ENCODE measurements around the gene C14orf132. TPM values are rescaled to one million over a fixed set of nuclear protein-coding genes. Genes with fewer than 3 reads are reported as not detected.
"Not testable (repeated sequence)": the region's sequence is repeated elsewhere in the genome, so short reads cannot be mapped to it uniquely, and the experiment has no call there.

C14orf132 gene
- polyA plus RNA-seq, 4 donors, result 30.1 to 46.2 (median 33.2) TPM

GRCh38 chr14:96058576-96059200, 19.5 kb downstream of the C14orf132 start:
- no peak for DNase-seq (ENCODE audit: low read depth in 4 of 4, low spot score in 3 of 4)

DNA sequence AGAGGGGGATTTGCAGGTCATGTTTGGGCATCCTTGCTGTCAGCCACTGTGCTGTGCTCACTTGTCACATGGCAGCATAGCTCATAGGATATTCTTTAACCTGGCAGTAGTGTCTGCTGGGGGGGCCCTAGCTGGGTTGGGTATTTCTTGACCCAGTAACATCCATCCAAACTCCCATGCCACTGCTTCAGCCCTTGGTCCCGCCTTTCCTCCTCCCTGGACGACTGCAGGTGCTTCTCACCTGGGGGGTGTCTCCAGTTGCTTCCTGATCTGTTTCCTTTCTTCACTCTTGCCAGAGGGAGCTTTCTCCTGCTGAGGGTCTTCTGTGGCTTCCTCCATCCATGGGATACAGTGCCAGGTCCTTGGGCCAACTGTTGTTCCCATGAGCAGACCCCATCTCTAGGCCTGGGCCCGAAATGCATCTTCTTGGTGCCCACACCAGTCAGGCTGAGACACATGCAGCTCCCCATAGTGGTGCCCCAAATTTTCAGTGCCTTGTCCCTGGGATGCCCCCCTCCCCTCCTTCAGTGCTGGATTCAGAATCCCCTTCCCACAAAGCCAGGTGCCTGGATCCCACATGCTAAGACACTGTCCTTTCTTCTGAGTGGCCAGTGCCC, 20.5 kb downstream of the C14orf132 start:
- DNase-seq (ENCODE audit: low read depth in 4 of 4, low spot score in 3 of 4), result no peak

DNA sequence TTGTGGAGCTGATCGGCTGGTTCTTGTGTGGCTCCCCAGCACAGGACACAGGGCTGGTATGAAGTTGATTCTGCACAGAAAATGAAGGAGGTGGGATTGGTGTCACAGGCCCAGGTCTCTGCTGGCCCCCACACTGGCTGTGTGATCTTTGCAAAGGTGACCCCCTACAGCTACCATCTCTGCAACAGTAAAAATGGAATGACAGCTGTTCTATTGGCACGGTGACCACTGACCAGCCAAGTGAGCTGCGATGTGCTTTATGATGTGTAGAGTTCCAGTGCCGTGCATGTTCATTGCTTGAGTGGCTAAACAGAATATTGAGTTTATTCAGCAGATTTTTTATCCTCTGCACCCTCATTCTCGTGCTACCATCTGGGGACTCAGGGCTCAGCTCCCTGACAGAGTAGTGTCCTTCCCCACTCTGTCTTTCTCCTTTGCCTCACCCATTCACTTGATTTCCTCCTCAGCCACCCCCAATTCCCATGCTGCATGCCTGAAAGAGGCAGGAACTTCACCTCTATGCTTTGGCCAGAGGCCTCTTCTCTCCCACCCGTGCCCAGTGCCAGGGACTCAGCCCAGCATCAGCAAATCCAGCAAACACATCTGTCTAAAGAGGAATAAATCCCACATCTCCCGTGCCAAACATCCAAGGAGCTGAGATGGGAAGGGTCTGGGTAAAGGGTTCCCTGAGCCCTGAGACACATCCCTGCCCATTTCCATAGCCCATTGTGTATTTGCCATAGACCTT, 21.2 kb downstream of the C14orf132 start:
- DNase-seq (ENCODE audit: low read depth in 4 of 4, low spot score in 3 of 4), result no peak

DNA sequence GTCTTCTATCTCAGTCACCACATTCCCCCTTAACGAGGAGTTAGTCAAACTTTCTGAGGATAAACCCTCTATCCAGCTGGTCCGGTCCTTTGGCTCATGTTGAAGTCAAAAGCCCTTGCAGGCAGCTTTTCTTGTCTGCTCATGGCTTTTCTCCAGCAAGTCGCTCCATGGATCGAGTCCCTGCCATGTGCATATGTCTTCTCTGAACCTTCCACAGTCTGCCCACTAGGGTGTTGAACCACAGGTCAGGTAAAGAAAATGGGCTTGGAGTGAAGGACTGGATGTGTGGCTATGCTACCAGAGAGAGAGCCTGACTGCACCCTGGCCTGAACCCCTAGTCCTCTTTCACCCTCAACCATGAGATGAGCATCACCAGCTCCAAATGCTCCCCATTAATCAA, 22.8 kb downstream of the C14orf132 start:
- DNase-seq (ENCODE audit: low read depth in 4 of 4, low spot score in 3 of 4), result no peak

- DNase-seq (ENCODE audit: low read depth in 4 of 4, low spot score in 3 of 4), result no peak
These were observed 23.3 kb downstream of the C14orf132 start for GRCh38 chr14:96062506-96062905.

DNA sequence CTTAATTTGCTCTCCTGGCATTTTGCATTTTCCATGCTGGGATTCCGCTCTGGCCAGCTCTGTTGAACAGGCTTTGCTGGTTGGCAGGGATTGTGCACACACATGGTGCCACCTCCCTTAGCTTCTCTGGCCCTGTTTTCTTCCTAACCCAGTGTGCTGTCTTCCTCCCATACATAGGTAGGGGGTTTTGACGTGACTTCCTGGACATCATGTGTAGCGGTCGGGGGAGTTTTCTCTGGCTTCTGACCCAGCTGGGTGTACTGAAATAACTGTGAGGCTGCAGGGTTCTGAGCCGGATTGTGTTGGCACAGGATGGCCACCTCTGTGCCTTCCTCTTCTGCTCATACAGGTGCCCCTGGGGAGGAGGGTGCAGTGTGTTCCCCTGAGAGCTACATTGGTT, 25.7 kb downstream of the C14orf132 start:
- no peak for DNase-seq (ENCODE audit: low read depth in 4 of 4, low spot score in 3 of 4)

DNA sequence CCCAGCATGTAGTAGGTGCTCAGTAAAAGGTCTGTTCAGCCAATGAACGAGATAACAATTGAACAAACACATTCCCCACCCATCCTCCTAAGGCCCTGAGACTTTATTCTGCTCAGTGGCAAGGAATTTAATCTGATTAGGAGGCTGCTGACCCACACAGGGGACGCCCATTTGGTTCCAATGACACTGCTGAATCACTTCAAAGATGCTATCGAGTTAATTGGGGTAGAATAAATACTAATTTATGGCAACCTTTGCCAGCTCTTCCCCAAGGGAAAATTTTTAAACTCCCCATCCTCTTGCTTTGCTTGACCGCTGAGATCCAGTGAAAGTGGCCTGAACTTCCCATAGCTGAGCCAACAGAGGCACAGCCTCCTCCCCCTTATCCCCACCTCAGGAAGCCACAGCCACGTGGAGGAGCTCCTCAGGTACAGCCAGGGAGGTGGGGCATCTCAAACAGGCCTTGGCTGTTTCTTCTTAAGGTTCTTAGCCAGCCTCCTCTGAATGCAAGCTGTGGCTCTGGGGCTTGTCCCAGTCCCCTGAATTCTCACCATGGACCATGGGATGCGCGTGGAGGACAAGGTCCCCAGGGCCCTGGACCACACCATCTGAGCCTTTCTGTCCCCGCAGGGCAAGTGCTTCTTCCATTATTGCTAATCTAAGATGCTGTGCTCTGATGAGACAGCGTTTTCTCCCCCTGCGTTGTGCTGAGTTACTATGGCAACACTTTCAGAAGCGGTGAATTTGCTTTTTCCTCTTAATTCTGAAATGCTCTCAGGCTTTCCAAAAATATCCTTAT, 26.7 kb downstream of the C14orf132 start:
- DNase-seq (ENCODE audit: low read depth in 4 of 4, low spot score in 3 of 4), result no peak

- DNase-seq (ENCODE audit: low read depth in 4 of 4, low spot score in 3 of 4), result no peak
These were observed 27.8 kb downstream of the C14orf132 start for GRCh38 chr14:96066976-96067375.

DNA sequence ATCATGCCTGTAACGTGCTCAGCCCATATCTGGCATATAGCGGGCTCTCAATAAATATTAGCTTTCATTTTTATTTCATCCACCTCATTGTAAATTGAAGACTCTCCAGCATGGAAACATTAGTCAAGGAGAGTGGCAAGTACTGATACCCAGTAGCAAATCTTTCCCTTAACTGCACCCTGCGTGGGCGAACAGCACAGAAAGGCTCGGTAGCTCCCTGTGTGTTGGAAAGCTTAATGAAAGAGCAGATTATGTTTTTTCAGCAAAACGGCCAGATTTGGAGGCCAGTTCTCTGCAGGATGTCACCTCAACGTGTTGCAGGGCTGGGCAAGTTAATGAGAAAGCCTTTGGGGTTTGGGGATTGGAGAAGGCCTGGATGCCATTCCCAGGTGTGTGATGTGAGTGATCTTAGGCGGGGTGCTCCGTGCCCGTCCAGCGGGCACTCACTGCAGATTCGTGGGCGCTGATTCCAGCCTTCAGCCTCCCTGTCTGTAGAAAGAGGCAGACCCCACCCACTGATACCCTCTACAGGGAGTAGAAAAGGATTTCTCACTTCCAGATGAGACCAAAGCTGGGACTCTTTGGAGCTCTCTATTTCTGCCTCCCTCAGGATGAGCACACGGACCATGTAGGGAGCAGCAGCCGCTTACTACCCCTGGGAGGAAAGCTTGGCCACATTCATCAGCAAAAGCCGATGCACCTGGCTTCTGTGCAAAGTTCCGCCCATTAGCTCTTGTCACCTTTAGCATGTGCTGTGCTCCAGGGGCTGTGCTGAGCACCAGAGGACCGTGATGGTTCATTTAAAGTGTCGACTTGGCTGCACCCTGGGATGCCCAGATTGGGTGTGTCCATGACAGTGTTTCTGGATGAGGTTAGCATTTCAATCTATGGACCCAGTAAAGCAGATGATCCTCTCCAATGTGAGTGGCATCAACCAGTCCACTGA, 29.1 kb downstream of the C14orf132 start:
- DNase-seq (ENCODE audit: low read depth in 4 of 4, low spot score in 3 of 4), result no peak

DNA sequence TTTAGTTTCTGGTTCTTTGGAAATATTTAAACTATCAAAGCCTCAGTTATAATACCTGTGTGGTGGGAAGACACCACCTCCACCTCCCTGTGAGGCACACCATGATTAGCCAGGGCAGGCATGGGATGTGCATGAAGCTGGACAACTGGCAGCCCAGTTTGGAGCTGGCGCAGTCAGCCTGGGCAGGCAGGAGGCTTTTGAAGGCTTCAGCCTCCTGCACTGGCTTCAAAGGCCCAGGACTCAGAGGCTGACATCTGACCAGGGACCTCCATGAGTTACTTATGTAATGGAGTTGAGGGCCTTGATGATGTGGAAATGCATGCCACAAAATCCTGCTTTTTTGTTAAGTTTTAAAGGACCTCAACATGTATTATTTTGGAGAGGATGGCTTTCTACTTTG, 30.3 kb downstream of the C14orf132 start:
- DNase-seq (ENCODE audit: low read depth in 4 of 4, low spot score in 3 of 4), result no peak

- DNase-seq (ENCODE audit: low read depth in 4 of 4, low spot score in 3 of 4), result no peak
These were observed 32.4 kb downstream of the C14orf132 start for GRCh38 chr14:96071561-96071960.

DNA sequence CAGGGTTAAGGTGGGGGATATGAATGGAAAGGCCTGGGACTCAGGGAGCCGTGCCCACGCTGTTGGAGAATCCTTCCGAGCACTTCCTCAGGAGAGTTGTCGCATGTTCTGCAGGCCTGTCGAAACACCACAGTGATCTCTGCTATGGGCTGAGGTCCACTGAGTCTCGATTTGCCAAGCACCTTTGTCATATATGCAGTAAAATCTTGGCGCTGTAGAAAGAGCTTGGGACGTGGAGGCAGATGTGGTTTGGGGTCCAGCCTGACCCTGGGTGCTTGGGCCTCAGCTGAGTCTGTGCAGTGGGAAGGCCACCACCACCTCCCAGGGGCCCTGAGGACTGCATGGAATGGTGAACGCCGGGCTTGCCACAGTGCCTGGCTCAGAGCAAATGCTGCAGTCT, 32.9 kb downstream of the C14orf132 start:
- DNase-seq (ENCODE audit: low read depth in 4 of 4, low spot score in 3 of 4), result no peak

- no peak for DNase-seq (ENCODE audit: low read depth in 4 of 4, low spot score in 3 of 4)
These were observed 33.6 kb downstream of the C14orf132 start for GRCh38 chr14:96072746-96073145.

GRCh38 chr14:96073260-96074039, 34.3 kb downstream of the C14orf132 start:
- not testable (repeated sequence) for DNase-seq (ENCODE audit: low read depth in 4 of 4, low spot score in 3 of 4)

DNA sequence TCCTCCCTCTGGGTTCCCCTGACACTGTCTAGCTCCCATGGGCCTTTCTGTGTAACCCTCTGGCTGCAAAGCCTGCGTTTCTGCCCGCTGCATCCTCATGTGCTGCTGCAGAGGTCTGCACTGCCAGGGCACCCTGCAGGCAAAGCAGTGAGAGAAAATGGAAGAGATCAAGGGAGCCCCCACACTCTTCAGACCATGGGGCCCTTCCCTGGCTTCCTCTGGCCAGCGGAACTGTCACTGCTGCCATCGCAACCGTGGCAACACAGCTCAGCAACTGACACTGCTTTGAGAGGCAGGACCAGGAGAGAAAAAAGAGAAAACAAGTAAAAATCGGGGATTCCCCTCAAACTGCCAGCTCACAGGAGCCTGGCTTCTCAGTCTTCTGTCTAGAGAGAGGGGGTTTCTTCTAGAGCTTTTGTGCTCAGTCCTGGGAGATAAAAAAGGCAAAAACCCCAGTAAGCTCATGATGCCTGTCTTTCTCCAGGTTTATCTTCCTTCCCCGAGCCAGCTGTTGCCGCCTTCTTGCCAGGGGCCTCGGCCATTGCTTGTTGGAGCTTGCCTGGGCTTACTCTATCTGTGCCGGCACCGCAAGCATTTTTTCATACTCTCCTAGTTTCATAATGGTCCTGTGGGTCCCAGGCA, 38.9 kb downstream of the C14orf132 start:
- no peak for DNase-seq (ENCODE audit: low read depth in 4 of 4, low spot score in 3 of 4)

GRCh38 chr14:96078625-96079016, 39.5 kb downstream of the C14orf132 start:
- no peak for DNase-seq (ENCODE audit: low read depth in 4 of 4, low spot score in 3 of 4)

DNA sequence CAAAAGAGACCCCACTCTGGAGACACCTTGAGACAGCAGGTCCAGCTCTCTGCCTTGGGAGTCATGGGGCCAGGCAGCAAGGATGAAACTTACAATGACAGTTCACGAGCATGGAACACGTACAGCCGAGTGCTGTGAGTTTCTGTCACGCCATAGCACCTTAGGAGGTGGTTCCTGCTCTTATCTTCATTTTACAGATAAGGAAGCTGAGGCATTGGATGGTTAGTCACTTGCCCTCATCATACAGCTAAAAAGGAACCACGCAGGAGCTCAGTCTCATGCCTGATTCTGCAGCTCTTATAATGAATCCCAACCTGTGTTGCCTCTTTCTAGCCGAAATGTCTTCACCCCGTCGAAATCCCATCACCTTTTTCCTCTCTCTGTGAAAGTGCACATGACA, 39.9 kb downstream of the C14orf132 start:
- no peak for DNase-seq (ENCODE audit: low read depth in 4 of 4, low spot score in 3 of 4)

GRCh38 chr14:96080571-96080970, 41.4 kb downstream of the C14orf132 start:
- DNase-seq (ENCODE audit: low read depth in 4 of 4, low spot score in 3 of 4), result no peak

DNA sequence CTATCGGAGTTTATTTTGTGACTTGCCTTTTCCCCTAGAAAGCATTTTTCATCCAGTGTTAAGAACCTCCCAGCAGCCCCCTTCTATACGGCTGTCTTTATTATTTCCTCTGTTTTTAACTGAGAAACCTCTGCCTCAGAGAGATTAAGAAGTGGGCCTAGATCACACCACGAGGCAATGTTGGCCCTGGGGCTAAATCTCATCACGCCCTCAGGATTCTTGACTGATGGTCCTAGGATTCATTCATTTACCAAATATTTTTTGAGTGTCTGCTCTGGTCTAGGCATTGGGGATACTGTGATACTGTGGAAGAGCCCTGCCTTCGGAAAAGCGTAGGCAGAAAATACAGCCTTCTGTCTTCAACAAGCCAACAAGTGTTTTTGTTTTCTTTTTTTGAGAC, 42.1 kb downstream of the C14orf132 start:
- DNase-seq (ENCODE audit: low read depth in 4 of 4, low spot score in 3 of 4), result no peak
